ENCODE measurements around the gene OTOGL.
A peak's percentile ranks its signal among the peaks of the same experiment; 100 is the strongest.

Gene OTOGL

GRCh38 chr12:80374615-80375014 is 275.3 kb downstream of the OTOGL start:
- H3K4me1 ChIP-seq (ENCODE audit: insufficient read depth, poor library complexity, severe bottlenecking) = no peaks in the 10 kb centered on the region
- no peak for ATAC-seq (ENCODE audit: low read depth)
- no peaks in the 10 kb centered on the region for H3K36me3 ChIP-seq (ENCODE audit: low read depth)
- H3K27ac ChIP-seq (ENCODE audit: poor library complexity, severe bottlenecking) = no peak overlapping the region
- no peak overlapping the region for H3K4me3 ChIP-seq (ENCODE audit: severe bottlenecking)
- no peak for DNase-seq (ENCODE audit: low spot score)
- H3K9me3 ChIP-seq (ENCODE audit: severe bottlenecking) = no peaks in the 10 kb centered on the region
- no peak for TF ChIP-seq CTCF (IDR thresholded peaks at IDR 0.05; ENCODE audit: poor library complexity, severe bottlenecking)
- H3K27me3 ChIP-seq (ENCODE audit: insufficient read depth, poor library complexity, severe bottlenecking) = no peaks in the 10 kb centered on the region

- TF ChIP-seq CTCF (IDR thresholded peaks at IDR 0.05; ENCODE audit: poor library complexity, severe bottlenecking) = no peak
- Histone ChIP-seq H3K4me1 (ENCODE audit: insufficient read depth, poor library complexity, severe bottlenecking) (no peaks in the 10 kb centered on the region), H3K27me3 (ENCODE audit: insufficient read depth, poor library complexity, severe bottlenecking) (no peaks in the 10 kb centered on the region), H3K27ac (ENCODE audit: poor library complexity, severe bottlenecking) (no peak overlapping the region), H3K36me3 (ENCODE audit: low read depth) (no peaks in the 10 kb centered on the region), H3K9me3 (ENCODE audit: severe bottlenecking) (no peaks in the 10 kb centered on the region), H3K4me3 (ENCODE audit: severe bottlenecking) (no peak overlapping the region)
- no peak for ATAC-seq (ENCODE audit: low read depth)
- DNase-seq (ENCODE audit: low spot score) = no peak
Observed at GRCh38 chr12:80377140-80377794, 277.9 kb downstream of the OTOGL start.

DNA sequence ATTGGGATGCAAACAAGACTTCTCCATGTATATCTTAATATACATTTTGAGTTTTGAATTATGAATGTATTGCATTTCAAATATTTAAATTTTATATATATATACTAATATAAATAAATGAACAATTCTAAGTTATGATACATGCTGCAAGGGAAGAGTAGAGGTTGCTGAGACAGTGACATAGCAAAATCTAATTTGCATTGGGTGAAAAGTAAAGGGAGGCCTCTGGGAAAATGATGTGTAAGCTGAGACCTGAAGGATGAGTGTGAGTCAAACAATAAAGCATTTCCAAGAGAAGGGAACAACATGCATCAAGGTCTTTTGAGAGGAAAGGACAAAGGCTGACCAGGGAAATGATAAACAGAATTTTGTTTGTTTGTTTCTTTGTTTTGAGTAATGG is 281.8 kb downstream of the OTOGL start:
- Histone ChIP-seq H3K27me3 (ENCODE audit: insufficient read depth, poor library complexity, severe bottlenecking) (no peaks in the 10 kb centered on the region), H3K27ac (ENCODE audit: poor library complexity, severe bottlenecking) (no peak overlapping the region), H3K36me3 (ENCODE audit: low read depth) (no peaks in the 10 kb centered on the region), H3K9me3 (ENCODE audit: severe bottlenecking) (no peaks in the 10 kb centered on the region), H3K4me1 (ENCODE audit: insufficient read depth, poor library complexity, severe bottlenecking) (no peaks in the 10 kb centered on the region), H3K4me3 (ENCODE audit: severe bottlenecking) (no peak overlapping the region)
- ATAC-seq (ENCODE audit: low read depth) (no peak), DNase-seq (ENCODE audit: low spot score) (no peak)
- TF ChIP-seq CTCF (IDR thresholded peaks at IDR 0.05; ENCODE audit: poor library complexity, severe bottlenecking) = no peak

DNA sequence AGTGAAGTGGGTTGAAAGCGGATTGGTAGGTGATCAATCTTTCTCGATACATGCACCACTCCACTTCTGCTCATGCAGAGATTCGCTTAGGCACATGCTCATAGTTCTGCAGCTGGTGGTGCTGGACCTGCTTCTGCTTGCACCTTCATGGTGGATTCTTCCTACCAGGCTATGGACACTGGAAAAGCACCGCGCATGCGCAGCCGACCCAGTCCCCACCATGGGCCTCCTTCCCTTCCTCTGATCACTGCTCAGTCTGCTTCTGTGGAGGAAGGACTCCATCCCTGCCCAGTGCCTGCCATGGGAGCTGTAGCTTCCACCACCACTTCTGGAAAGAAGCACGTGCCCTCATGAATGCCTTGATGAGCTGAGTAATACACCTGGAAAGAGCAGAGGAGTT is 282.9 kb downstream of the OTOGL start:
- no peak overlapping the region for H3K27ac ChIP-seq (ENCODE audit: poor library complexity, severe bottlenecking)
- H3K4me3 ChIP-seq (ENCODE audit: severe bottlenecking) = no peak overlapping the region
- H3K36me3 ChIP-seq (ENCODE audit: low read depth) = no peaks in the 10 kb centered on the region
- ATAC-seq (ENCODE audit: low read depth) (no peak), DNase-seq (ENCODE audit: low spot score) (no peak)
- TF ChIP-seq CTCF (IDR thresholded peaks at IDR 0.05; ENCODE audit: poor library complexity, severe bottlenecking) = no peak
- no peaks in the 10 kb centered on the region for H3K27me3 ChIP-seq (ENCODE audit: insufficient read depth, poor library complexity, severe bottlenecking)
- H3K9me3 ChIP-seq (ENCODE audit: severe bottlenecking) = no peaks in the 10 kb centered on the region
- no peaks in the 10 kb centered on the region for H3K4me1 ChIP-seq (ENCODE audit: insufficient read depth, poor library complexity, severe bottlenecking)

- peak; percentile 39 for DNase-seq (ENCODE audit: low spot score)
- no peak for TF ChIP-seq CTCF (IDR thresholded peaks at IDR 0.05; ENCODE audit: poor library complexity, severe bottlenecking)
- Histone ChIP-seq H3K4me3 (ENCODE audit: severe bottlenecking) (no peak overlapping the region), H3K27ac (ENCODE audit: poor library complexity, severe bottlenecking) (no peak overlapping the region), H3K9me3 (ENCODE audit: severe bottlenecking) (no peaks in the 10 kb centered on the region), H3K27me3 (ENCODE audit: insufficient read depth, poor library complexity, severe bottlenecking) (peaks cover 15% of the 10 kb centered on the region), H3K4me1 (ENCODE audit: insufficient read depth, poor library complexity, severe bottlenecking) (no peaks in the 10 kb centered on the region), H3K36me3 (ENCODE audit: low read depth) (no peaks in the 10 kb centered on the region)
- ATAC-seq (ENCODE audit: low read depth) = 0 out of 3 replicates have a peak, but pooled peaks have one; percentile 12
Observed at GRCh38 chr12:80400571-80400991, 301.2 kb downstream of the OTOGL start.

Measured in RWPE2 (cell line).